Breast epithelium (tissue), 4 donors: ENCODE data around the gene STAT6. TPM values are rescaled to one million over a fixed set of nuclear protein-coding genes. Genes with fewer than 3 reads are reported as not detected.

ENCODE experiments used
- DNase-seq, 2 donors: peaks; one replicate each; pipeline ENCODE4 v3.0.0-alpha.2; 2019; ENCODE audit warnings: low spot score in 2 of 2
- H3K27ac ChIP-seq, 2 donors: fragments of 200-600 bp; sonication (generic) in 1 of 2; one replicate each; pipeline ENCODE4 v1.5.1; 2016 to 2019; ENCODE audit warnings: mild to moderate bottlenecking in 1 of 2
- H3K27me3 ChIP-seq, 2 donors: fragments of 200-600 bp; sonication (generic) in 1 of 2; one replicate each; pipeline versions ENCODE4 v1.5.1 to v1.6.0; 2017 to 2019; ENCODE audit warnings: control low read depth in 1 of 2, mild to moderate bottlenecking in 1 of 2
- H3K36me3 ChIP-seq: fragments of 200-600 bp; one replicate; pipeline ENCODE4 v1.5.1; 2019
- H3K4me1 ChIP-seq, 2 donors: fragments of 200-600 bp; sonication (generic); one replicate each; pipeline ENCODE4 v1.5.1; 2016 to 2019; ENCODE audit warnings: control low read depth in 1 of 2
- H3K4me3 ChIP-seq, 3 donors: fragments of 200-600 bp; sonication (generic); 1 replicate in 2 of 3; 2 replicates in 1 of 3; pipeline ENCODE4 v1.5.1; 2016 to 2019; ENCODE audit warnings: mild to moderate bottlenecking in 3 of 3, moderate library complexity in 2 of 3
- H3K9me3 ChIP-seq, 2 donors: fragments of 200-600 bp; sonication (generic) in 1 of 2; one replicate each; pipeline ENCODE4 v1.5.1; 2016 to 2019; ENCODE audit warnings: control low read depth in 1 of 2
- POLR2A ChIP-seq: fragments of 450-650 bp; IDR thresholded peaks from one replicate; pipeline ENCODE4 v1.6.1; 2016; ENCODE audit warnings: antibody characterized with exemption, mild to moderate bottlenecking, moderate library complexity
- POLR2AphosphoS5 ChIP-seq, 3 donors: sonication (generic); formaldehyde crosslinking; IDR thresholded peaks; one replicate each; pipeline ENCODE4 v1.6.1; 2017; ENCODE audit warnings: antibody characterized with exemption in 3 of 3
- intact Hi-C: fragments of 100-400 bp; cut with DNase I; formaldehyde crosslinking; loops from one replicate; pipeline ENCODE4 v1.15.1; 2023; ENCODE audit warnings: low total_unique reads
- total RNA-seq, 3 donors: library from RNA; depleted of rRNA; stranded (reverse); fragments of >200 nt; gene quantifications; one replicate each; pipeline ENCODE4 v1.1.0, GENCODE V29; 2016
- TF ChIP-seq, protein P1 (sequence below), 3 donors: fragments of 450-650 bp; IDR thresholded peaks; one replicate each; pipeline ENCODE4 v1.5.1; 2016 to 2017; ENCODE audit warnings: antibody characterized with exemption in 3 of 3, mild to moderate bottlenecking in 3 of 3, moderate library complexity in 3 of 3

The STAT6 gene
- total RNA-seq, 3 donors from 2014 or later, result 139 to 147 (median 146) TPM

GRCh38 chr12:57092529-57092862, 18.7 kb downstream of the STAT6 start:
- H3K27ac ChIP-seq, result peak overlapping the region; percentile 84 to 100
- intact Hi-C loops, result no loop called here
- H3K9me3 ChIP-seq, result no peaks in the 10 kb centered on the region
- H3K4me3 ChIP-seq, result peak overlapping the region in 1 of 3 donors; percentile 93
- peaks cover 6 to 18% of the 10 kb centered on the region in 2 donors for H3K4me1 ChIP-seq
- H3K27me3 ChIP-seq, result no peaks in the 10 kb centered on the region
- no peak for DNase-seq
- TF ChIP-seq, protein P1, sequence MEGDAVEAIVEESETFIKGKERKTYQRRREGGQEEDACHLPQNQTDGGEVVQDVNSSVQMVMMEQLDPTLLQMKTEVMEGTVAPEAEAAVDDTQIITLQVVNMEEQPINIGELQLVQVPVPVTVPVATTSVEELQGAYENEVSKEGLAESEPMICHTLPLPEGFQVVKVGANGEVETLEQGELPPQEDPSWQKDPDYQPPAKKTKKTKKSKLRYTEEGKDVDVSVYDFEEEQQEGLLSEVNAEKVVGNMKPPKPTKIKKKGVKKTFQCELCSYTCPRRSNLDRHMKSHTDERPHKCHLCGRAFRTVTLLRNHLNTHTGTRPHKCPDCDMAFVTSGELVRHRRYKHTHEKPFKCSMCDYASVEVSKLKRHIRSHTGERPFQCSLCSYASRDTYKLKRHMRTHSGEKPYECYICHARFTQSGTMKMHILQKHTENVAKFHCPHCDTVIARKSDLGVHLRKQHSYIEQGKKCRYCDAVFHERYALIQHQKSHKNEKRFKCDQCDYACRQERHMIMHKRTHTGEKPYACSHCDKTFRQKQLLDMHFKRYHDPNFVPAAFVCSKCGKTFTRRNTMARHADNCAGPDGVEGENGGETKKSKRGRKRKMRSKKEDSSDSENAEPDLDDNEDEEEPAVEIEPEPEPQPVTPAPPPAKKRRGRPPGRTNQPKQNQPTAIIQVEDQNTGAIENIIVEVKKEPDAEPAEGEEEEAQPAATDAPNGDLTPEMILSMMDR (IDR thresholded peaks at IDR 0.05), result no peak
- TF ChIP-seq POLR2A (no peak), POLR2AphosphoS5 (IDR thresholded peaks at IDR 0.05) (no peak)
- H3K36me3 ChIP-seq, result no peaks in the 10 kb centered on the region

- Histone ChIP-seq H3K36me3 (no peaks in the 10 kb centered on the region), H3K4me1 (peaks cover 6 to 18% of the 10 kb centered on the region in 2 donors), H3K27me3 (no peaks in the 10 kb centered on the region), H3K4me3 (peak overlapping the region in 2 of 3 donors; percentile 67 to 93), H3K27ac (peak overlapping the region; percentile 84 to 100), H3K9me3 (no peaks in the 10 kb centered on the region)
- intact Hi-C loops, result no loop called here
- no peak for TF ChIP-seq POLR2AphosphoS5 (IDR thresholded peaks at IDR 0.05)
- TF ChIP-seq, protein P1 (IDR thresholded peaks at IDR 0.05), result no peak
- TF ChIP-seq POLR2A, result no peak
- DNase-seq, result no peak
These were observed 19.3 kb downstream of the STAT6 start for GRCh38 chr12:57091638-57092528.

GRCh38 chr12:57090924-57091637, 20.1 kb downstream of the STAT6 start:
- H3K9me3 ChIP-seq, result no peaks in the 10 kb centered on the region
- peak overlapping the region; percentile 67 to 93 (median 86) for H3K4me3 ChIP-seq
- H3K27me3 ChIP-seq, result no peaks in the 10 kb centered on the region
- intact Hi-C loops, result no loop called here
- TF ChIP-seq POLR2A (no peak), POLR2AphosphoS5 (IDR thresholded peaks at IDR 0.05) (no peak)
- TF ChIP-seq, protein P1 (IDR thresholded peaks at IDR 0.05), result no peak
- peaks cover 7 to 19% of the 10 kb centered on the region in 2 donors for H3K4me1 ChIP-seq
- H3K36me3 ChIP-seq, result no peaks in the 10 kb centered on the region
- H3K27ac ChIP-seq, result peak overlapping the region; percentile 84 to 100
- DNase-seq, result no peak

GRCh38 chr12:57090490-57090889, 20.7 kb downstream of the STAT6 start:
- Histone ChIP-seq H3K4me1 (peaks cover 13 to 25% of the 10 kb centered on the region in 2 donors), H3K9me3 (no peaks in the 10 kb centered on the region), H3K36me3 (no peaks in the 10 kb centered on the region), H3K27me3 (no peaks in the 10 kb centered on the region), H3K27ac (peak overlapping the region; percentile 99 to 100), H3K4me3 (peak overlapping the region; percentile 67 to 93 (median 86))
- no peak for TF ChIP-seq POLR2AphosphoS5 (IDR thresholded peaks at IDR 0.05)
- no peak for TF ChIP-seq POLR2A
- TF ChIP-seq, protein P1 (IDR thresholded peaks at IDR 0.05), result no peak
- DNase-seq, result no peak
- intact Hi-C loops, result no loop called here
